Mesenchymal stem cell (in vitro differentiated cells and primary cell): ENCODE results near the gene INSM1.

Experiments used
- DNase-seq: peaks from one replicate; pipeline ENCODE4 v3.0.0-alpha.2; 2013
- H2AFZ ChIP-seq: one replicate; pipeline ENCODE4 v1.6.1; 2013; ENCODE audit warnings: low read depth, mild to moderate bottlenecking, control low read depth, inconsistent platforms, low read length, moderate library complexity
- H2AK5ac ChIP-seq: 2 replicates; pipeline ENCODE4 v1.6.1; 2013; ENCODE audit warnings: low read length, moderate library complexity, mild to moderate bottlenecking, inconsistent platforms; ENCODE audit not compliant: severe bottlenecking
- H2BK120ac ChIP-seq: one replicate; pipeline ENCODE4 v1.6.1; 2013; ENCODE audit warnings: low read depth, mild to moderate bottlenecking, inconsistent platforms, low read length, moderate library complexity
- H2BK12ac ChIP-seq, 2 experiments: one replicate each; pipeline ENCODE4 v1.6.1; 2013; ENCODE audit warnings: inconsistent platforms in 2 of 2, low read length in 2 of 2, mild to moderate bottlenecking in 2 of 2, moderate library complexity in 2 of 2, control low read depth in 1 of 2
- H2BK15ac ChIP-seq: one replicate; pipeline ENCODE4 v1.6.1; 2013; ENCODE audit warnings: mild to moderate bottlenecking, low read depth, inconsistent platforms; ENCODE audit not compliant: poor library complexity, severe bottlenecking
- H2BK5ac ChIP-seq: 2 replicates; pipeline ENCODE4 v1.6.1; 2013; ENCODE audit warnings: low read depth, mild to moderate bottlenecking, low read length, control low read depth, inconsistent platforms; ENCODE audit not compliant: poor library complexity, severe bottlenecking
- H3K14ac ChIP-seq, 2 experiments: one replicate each; pipeline ENCODE4 v1.6.1; 2013; ENCODE audit warnings: inconsistent platforms in 2 of 2, low read length in 2 of 2, control low read depth in 1 of 2, mild to moderate bottlenecking in 1 of 2, moderate library complexity in 1 of 2
- H3K18ac ChIP-seq, 2 experiments: one replicate each; pipeline ENCODE4 v1.6.1; 2013; ENCODE audit warnings: inconsistent platforms in 2 of 2, low read length in 2 of 2, control low read depth in 1 of 2, low read depth in 1 of 2, mild to moderate bottlenecking in 1 of 2
- H3K23ac ChIP-seq, 2 experiments: one replicate each; pipeline ENCODE4 v1.6.1; 2013; ENCODE audit warnings: inconsistent platforms in 2 of 2, low read length in 2 of 2, mild to moderate bottlenecking in 2 of 2, moderate library complexity in 2 of 2, control low read depth in 1 of 2
- H3K27ac ChIP-seq: 2 replicates; pipeline ENCODE4 v1.5.1; 2013; ENCODE audit warnings: mild to moderate bottlenecking, moderate library complexity, low read length, control low read depth, inconsistent platforms; ENCODE audit not compliant: poor library complexity, severe bottlenecking
- H3K27me3 ChIP-seq, 2 experiments: 2 replicates each; pipeline versions ENCODE4 v1.6.1 to v1.7.0; 2013; ENCODE audit warnings: low read length in 2 of 2, mild to moderate bottlenecking in 2 of 2, moderate library complexity in 2 of 2, control low read depth in 1 of 2, inconsistent platforms in 1 of 2; ENCODE audit not compliant: control insufficient read depth in 1 of 2, insufficient read depth in 1 of 2
- H3K36me3 ChIP-seq, 2 experiments: 2 replicates each; pipeline versions ENCODE4 v1.6.1 to v1.7.0; 2013; ENCODE audit warnings: low read length in 2 of 2, control low read depth in 1 of 2, inconsistent platforms in 1 of 2, low read depth in 1 of 2, mild to moderate bottlenecking in 1 of 2; ENCODE audit not compliant: insufficient read depth in 2 of 2, control insufficient read depth in 1 of 2
- H3K4ac ChIP-seq, 2 experiments: one replicate each; pipeline ENCODE4 v1.6.1; 2013; ENCODE audit warnings: inconsistent platforms in 2 of 2, low read length in 2 of 2, mild to moderate bottlenecking in 2 of 2, moderate library complexity in 2 of 2, control low read depth in 1 of 2, low read depth in 1 of 2
- H3K4me1 ChIP-seq: 2 replicates; pipeline ENCODE4 v1.6.1; 2013; ENCODE audit warnings: low read depth, low read length, control low read depth; ENCODE audit not compliant: control insufficient read depth, insufficient read depth
- H3K4me2 ChIP-seq: 2 replicates; pipeline ENCODE4 v1.6.1; 2013; ENCODE audit warnings: low read length, mild to moderate bottlenecking, inconsistent platforms; ENCODE audit not compliant: poor library complexity, severe bottlenecking
- H3K4me3 ChIP-seq, 2 experiments: 2 replicates each; pipeline versions ENCODE4 v1.5.1 to v1.7.0; 2013; ENCODE audit warnings: low read length in 2 of 2, mild to moderate bottlenecking in 2 of 2, control low read depth in 1 of 2, low read depth in 1 of 2; ENCODE audit not compliant: insufficient read depth in 1 of 2
- H3K79me1 ChIP-seq: replicated peaks from 2 replicates; pipeline ENCODE4 v1.6.1; 2013; ENCODE audit warnings: mild to moderate bottlenecking, control low read depth, low read length, inconsistent platforms; ENCODE audit not compliant: poor library complexity, severe bottlenecking
- H3K9ac ChIP-seq: 2 replicates; pipeline ENCODE4 v1.7.0; 2013; ENCODE audit warnings: mild to moderate bottlenecking, low read length, moderate library complexity
- H3K9me3 ChIP-seq: 2 replicates; pipeline ENCODE4 v1.7.0; 2013; ENCODE audit warnings: mild to moderate bottlenecking, low read length; ENCODE audit not compliant: control insufficient read depth
- H4K8ac ChIP-seq: one replicate; pipeline ENCODE4 v1.6.1; 2013; ENCODE audit warnings: inconsistent platforms, mild to moderate bottlenecking, low read length, moderate library complexity
- H4K91ac ChIP-seq: one replicate; pipeline ENCODE4 v1.6.1; 2013; ENCODE audit warnings: mild to moderate bottlenecking, low read length, inconsistent platforms
- WGBS: methylation state at CpG from one replicate; pipeline ENCODE4 v1.1.7; 2013; ENCODE audit warnings: mixed read lengths; 5-methylcytosine and 5-hydroxymethylcytosine counted together

INSM1 gene

DNA sequence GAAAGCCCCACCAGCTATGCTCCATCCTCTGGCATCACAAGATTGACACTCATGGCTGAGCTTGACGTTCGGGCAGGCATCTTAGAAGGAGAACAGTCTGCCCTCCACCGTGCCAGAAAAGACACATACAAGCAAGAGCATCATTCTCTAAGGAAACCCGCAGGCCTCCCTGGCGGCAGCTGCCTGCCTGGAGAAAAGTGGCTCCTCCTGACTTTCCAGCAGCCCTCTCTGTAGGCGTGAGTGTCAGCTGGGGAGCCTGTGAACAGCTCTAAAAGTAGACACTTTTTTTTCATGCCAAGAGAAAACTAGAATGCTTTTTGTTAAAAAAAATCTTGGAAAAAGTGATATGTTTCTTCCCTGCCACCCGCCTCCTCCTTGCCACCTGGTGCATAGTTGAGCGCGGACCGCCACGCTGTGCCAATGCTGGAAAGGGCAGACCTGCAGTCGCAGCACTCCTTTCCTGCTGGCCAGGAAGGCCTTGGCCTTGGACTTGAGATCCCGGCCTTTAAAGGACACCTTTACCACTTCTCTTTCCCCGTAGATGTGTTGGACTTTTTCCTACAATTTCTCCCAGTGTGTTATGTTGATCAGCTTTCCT is 29.7 kb upstream of the INSM1 start:
- Histone ChIP-seq H3K4ac (no peak overlapping the region), H4K8ac (no peak overlapping the region), H3K4me1 (no peaks in the 10 kb centered on the region), H3K23ac (no peak overlapping the region), H2AFZ (no peak overlapping the region), H2BK15ac (no peak overlapping the region), H2BK120ac (no peak overlapping the region), H3K4me2 (no peak overlapping the region), H3K79me1 (no peaks in the 10 kb centered on the region), H2BK12ac (no peak overlapping the region), H3K27ac (no peak overlapping the region), H3K14ac (no peak overlapping the region), H3K27me3 (peaks cover 0 to 36% of the 10 kb centered on the region in 2 experiments), H4K91ac (no peak overlapping the region), H2BK5ac (no peak overlapping the region), H3K18ac (no peak overlapping the region), H3K36me3 (no peaks in the 10 kb centered on the region), H3K4me3 (no peak overlapping the region), H2AK5ac (no peak overlapping the region), H3K9me3 (peaks cover 3% of the 10 kb centered on the region), H3K9ac (no peak overlapping the region)
- DNase-seq: no peak
- 91% methylated on average over 14 of the region's 14 CpGs for WGBS

DNA sequence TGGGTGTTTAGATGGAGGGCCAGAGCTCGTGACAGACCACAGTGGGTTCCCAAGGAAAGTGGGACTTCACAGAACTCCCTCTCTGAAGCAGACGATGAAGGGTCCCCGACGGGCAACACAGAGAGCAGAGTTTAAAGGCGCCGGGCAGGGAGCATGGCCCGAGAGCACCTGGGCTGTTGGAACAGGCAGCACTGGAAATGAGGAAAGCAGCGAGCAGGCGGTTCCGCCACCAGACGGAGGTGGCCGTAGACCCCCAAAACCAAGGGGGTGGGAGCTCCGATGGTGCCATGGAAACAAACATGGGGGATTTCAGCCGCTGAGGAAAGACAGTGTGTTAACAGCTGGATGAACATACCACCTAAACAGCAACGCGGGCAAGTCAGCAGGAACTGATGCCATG is 27.5 kb upstream of the INSM1 start:
- H3K4me3 ChIP-seq: no peak overlapping the region
- H2BK12ac ChIP-seq: no peak overlapping the region
- no peak overlapping the region for H3K18ac ChIP-seq
- no peak overlapping the region for H3K14ac ChIP-seq
- H4K8ac ChIP-seq: no peak overlapping the region
- no peak overlapping the region for H2AK5ac ChIP-seq
- H2BK15ac ChIP-seq: no peak overlapping the region
- H3K4ac ChIP-seq: no peak overlapping the region
- H3K9me3 ChIP-seq: peaks cover 3% of the 10 kb centered on the region
- no peak overlapping the region for H2BK5ac ChIP-seq
- H3K36me3 ChIP-seq: no peaks in the 10 kb centered on the region
- no peak overlapping the region for H2AFZ ChIP-seq
- H3K4me1 ChIP-seq: no peaks in the 10 kb centered on the region
- no peak overlapping the region for H3K4me2 ChIP-seq
- no peak overlapping the region for H3K9ac ChIP-seq
- no peak overlapping the region for H3K27ac ChIP-seq
- 89% methylated on average over 16 of the region's 16 CpGs for WGBS
- H2BK120ac ChIP-seq: no peak overlapping the region
- no peak overlapping the region for H3K23ac ChIP-seq
- no peaks in the 10 kb centered on the region for H3K79me1 ChIP-seq
- DNase-seq: no peak
- peaks cover 0 to 32% of the 10 kb centered on the region in 2 experiments for H3K27me3 ChIP-seq
- H4K91ac ChIP-seq: no peak overlapping the region

DNA sequence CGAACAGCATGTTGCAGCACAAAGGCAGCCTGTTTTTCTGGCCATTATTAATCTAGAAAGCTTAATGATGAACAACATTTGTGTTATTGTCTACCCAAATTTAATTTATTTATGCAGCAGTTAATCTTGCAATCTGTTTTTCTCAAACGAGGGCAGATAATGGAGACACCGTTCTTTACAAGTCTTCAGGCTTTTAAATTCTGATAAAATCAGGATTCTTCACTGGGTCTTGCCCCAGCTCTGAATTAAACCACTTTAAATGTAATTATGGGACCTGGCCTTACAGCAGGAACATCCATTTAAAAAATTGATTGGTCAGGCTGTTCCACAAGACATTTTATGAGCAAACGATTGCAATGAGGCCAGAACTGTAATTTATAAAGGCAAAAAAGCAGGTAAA is 26.5 kb upstream of the INSM1 start:
- no peak for DNase-seq
- H2AFZ ChIP-seq: no peak overlapping the region
- H3K9me3 ChIP-seq: peaks cover 3% of the 10 kb centered on the region

DNA sequence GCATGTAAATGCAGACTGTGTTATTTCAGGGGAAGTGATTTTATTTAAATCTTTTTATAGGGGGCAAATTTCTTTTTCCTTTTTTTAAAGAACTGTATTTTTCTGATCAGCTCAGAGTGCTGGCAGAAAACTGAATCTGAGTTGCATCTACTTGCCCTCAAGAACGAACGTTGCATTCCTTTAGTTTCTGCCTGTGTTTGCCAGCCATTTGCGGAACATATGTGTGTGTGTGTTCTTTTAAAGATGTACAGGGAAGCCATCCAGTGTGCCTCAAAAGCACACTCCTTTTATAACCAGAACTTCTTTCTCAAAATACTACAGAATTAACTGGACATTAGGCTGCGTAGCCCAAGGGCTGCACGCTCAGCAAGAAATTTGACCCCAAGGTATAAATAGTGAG is 25.8 kb upstream of the INSM1 start:
- Histone ChIP-seq H3K27me3 (peaks cover 0 to 30% of the 10 kb centered on the region in 2 experiments), H3K4ac (no peak overlapping the region), H3K4me2 (no peak overlapping the region), H2AK5ac (no peak overlapping the region), H3K4me1 (no peaks in the 10 kb centered on the region), H3K23ac (no peak overlapping the region), H3K27ac (no peak overlapping the region), H3K4me3 (no peak overlapping the region), H2BK12ac (no peak overlapping the region), H2BK5ac (no peak overlapping the region), H4K8ac (no peak overlapping the region), H3K9ac (no peak overlapping the region), H3K9me3 (no peaks in the 10 kb centered on the region), H3K14ac (no peak overlapping the region), H2AFZ (no peak overlapping the region), H2BK15ac (no peak overlapping the region), H3K36me3 (no peaks in the 10 kb centered on the region), H3K18ac (no peak overlapping the region), H3K79me1 (no peaks in the 10 kb centered on the region), H4K91ac (no peak overlapping the region), H2BK120ac (no peak overlapping the region)
- WGBS: 86% methylated on average over 4 of the region's 5 CpGs
- no peak for DNase-seq

More for the DNA sequence above, 26.5 kb upstream of the INSM1 start:
- Histone ChIP-seq H3K4me1 (no peaks in the 10 kb centered on the region), H2BK120ac (no peak overlapping the region), H3K4ac (no peak overlapping the region), H3K36me3 (no peaks in the 10 kb centered on the region), H3K27ac (no peak overlapping the region), H2BK5ac (no peak overlapping the region), H3K23ac (no peak overlapping the region), H3K79me1 (no peaks in the 10 kb centered on the region), H3K14ac (no peak overlapping the region), H3K18ac (no peak overlapping the region), H2BK15ac (no peak overlapping the region), H3K9ac (no peak overlapping the region), H3K27me3 (peaks cover 0 to 30% of the 10 kb centered on the region in 2 experiments), H3K4me2 (no peak overlapping the region), H2BK12ac (no peak overlapping the region), H4K91ac (no peak overlapping the region), H2AK5ac (no peak overlapping the region), H3K4me3 (no peak overlapping the region), H4K8ac (no peak overlapping the region)
- 75% methylated on average over 3 of the region's 4 CpGs for WGBS
